ENCODE results near the gene NDE1. TPM values are rescaled to one million over a fixed set of nuclear protein-coding genes. Genes with fewer than 3 reads are reported as not detected.

The NDE1 gene, protein sequence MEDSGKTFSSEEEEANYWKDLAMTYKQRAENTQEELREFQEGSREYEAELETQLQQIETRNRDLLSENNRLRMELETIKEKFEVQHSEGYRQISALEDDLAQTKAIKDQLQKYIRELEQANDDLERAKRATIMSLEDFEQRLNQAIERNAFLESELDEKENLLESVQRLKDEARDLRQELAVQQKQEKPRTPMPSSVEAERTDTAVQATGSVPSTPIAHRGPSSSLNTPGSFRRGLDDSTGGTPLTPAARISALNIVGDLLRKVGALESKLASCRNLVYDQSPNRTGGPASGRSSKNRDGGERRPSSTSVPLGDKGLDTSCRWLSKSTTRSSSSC
- 10 to 100 TPM; 13.6 to 32.3 (median 20.4) TPM for total RNA-seq
- 10 to 100 TPM in 1 of 2 donors, 1 to 10 TPM in 1; 5.9 to 17.3 TPM for polyA plus RNA-seq
- long read RNA-seq, donor 1, partial matches to known transcripts = 3 of 10 reads
- long read RNA-seq, donor 1, other reads (novel, unspliced or antisense) = 4 of 10 reads
- long read RNA-seq, donor 2, transcript NDE1-201 (9 exons, 3,221 nt) = major isoform, 50 of 95 reads
- long read RNA-seq, donor 2, partial matches to known transcripts = 9 of 95 reads
- long read RNA-seq, donor 2, other reads (novel, unspliced or antisense) = 36 of 95 reads
- long read RNA-seq, donor 3, transcript NDE1-201 (9 exons, 3,221 nt) = major isoform, 5 of 11 reads
- long read RNA-seq, donor 3, partial matches to known transcripts = 3 of 11 reads
- long read RNA-seq, donor 3, other reads (novel, unspliced or antisense) = 3 of 11 reads

DNA sequence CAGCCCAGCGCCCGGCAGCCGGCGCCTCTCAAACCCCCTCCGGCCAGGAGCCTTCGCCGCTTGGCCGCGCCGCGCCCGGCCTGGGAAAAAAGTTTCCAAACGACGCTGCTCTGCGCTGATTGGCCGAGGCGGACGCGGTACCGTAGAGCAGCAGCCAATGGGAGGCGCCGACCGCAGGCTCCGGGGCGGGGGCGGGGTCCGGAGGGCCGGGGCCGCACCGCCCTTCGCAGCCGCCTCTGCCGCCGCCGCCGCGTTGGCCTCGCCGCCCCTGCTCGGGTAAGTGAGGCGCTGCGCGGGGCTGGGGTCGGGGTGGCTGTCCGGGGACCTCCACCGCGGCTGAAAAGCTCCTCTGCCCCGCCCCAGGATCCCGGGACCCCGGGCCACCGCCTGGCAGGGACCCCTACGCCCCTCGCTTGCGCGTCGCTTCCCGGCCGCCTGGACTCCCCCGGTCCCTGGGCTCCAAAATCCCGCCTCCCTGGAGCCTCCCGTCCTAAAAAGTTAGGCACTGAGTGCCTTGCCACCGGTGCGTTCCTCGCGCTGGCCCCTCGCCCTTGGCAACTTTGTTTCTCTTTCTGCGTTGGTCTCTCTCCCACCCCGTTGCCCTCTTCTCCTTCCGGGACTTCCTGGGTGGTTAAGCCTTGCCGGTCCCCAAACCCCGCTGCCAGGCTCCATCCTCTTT is at the start of gene NDE1:
Gene NDE1 (plus strand): TSS at position 227 of the 679 bp plus-strand sequence. CDS start 14,534 bp downstream, outside the sequence.
- Histone ChIP-seq H3K4me1 (peaks cover 0 to 42% (median 24%) of the 10 kb centered on the region in 12 donors), H3K27me3 (no peaks in the 10 kb centered on the region), H3K4me3 (peak within 1 kb of the TSS; percentile 58 to 100 (median 94)), H3K27ac (peak within 1 kb of the TSS; percentile 86 to 99 (median 94)), H3K9me3 (no peaks in the 10 kb centered on the region), H3K36me3 (peaks cover 0 to 20% (median 5%) of the 10 kb centered on the region in 9 donors)
- TF ChIP-seq POLR2A (IDR thresholded peaks at IDR 0.05) = peak in 1 of 2 donors; percentile 74
- TF ChIP-seq, protein P1, sequence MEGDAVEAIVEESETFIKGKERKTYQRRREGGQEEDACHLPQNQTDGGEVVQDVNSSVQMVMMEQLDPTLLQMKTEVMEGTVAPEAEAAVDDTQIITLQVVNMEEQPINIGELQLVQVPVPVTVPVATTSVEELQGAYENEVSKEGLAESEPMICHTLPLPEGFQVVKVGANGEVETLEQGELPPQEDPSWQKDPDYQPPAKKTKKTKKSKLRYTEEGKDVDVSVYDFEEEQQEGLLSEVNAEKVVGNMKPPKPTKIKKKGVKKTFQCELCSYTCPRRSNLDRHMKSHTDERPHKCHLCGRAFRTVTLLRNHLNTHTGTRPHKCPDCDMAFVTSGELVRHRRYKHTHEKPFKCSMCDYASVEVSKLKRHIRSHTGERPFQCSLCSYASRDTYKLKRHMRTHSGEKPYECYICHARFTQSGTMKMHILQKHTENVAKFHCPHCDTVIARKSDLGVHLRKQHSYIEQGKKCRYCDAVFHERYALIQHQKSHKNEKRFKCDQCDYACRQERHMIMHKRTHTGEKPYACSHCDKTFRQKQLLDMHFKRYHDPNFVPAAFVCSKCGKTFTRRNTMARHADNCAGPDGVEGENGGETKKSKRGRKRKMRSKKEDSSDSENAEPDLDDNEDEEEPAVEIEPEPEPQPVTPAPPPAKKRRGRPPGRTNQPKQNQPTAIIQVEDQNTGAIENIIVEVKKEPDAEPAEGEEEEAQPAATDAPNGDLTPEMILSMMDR (IDR thresholded peaks at IDR 0.05) = peak in 3 of 12 donors; percentile 6 to 17 (median 9)
- 0 to 1% (median 1%) methylated on average over 22 to 71 of the region's 71 CpGs for WGBS, 4 donors
- intact Hi-C loops (cut with DNase I) = loop anchor here in 3 of 10 donors (2.0 kb wide), 2 partner anchors 23 to 55 kb away; no protein-coding TSS in a partner anchor
- peak; percentile 94 to 96 (median 95) for DNase-seq
- peak; percentile 95 to 99 (median 98) for ATAC-seq

DNA sequence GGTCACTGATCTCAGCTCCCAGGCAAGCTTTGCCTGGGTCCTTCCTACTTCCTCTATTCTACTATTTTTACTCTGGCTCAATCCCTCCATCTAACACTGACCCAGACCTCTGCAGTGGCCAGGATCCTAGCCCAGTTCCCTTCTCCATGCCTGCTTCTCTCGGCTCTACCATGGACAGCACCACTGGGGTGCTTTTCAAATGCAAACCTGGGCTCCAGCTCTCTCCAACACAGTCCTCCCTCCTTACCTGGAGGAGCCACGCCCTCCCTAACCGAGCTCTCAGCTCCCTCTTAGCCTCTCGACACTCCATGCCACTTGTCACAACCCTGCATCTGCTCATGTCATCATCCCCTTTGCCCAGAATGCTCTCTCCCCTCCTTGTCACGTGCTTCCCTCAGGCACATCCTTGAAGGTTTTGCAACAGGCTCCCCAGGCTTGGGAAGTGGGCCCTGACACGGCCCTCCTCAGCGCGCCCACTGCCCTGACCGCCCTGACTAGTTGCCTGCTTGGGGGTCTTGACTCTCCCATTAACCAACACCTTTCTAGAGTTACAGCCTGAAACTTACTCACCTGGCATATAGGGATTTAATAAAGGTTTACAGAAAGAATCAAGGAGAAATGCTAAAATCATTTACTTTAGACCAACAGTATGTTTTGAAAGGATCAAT is 48.7 kb upstream of the NDE1 start:
- intact Hi-C loops (cut with DNase I) = loop anchor here in 1 of 10 donors (10.0 kb wide), 1 partner anchor 177 kb away; no protein-coding TSS in a partner anchor
- no peaks in the 10 kb centered on the region for H3K9me3 ChIP-seq
- no peak for ATAC-seq
- no peaks in the 10 kb centered on the region for H3K27me3 ChIP-seq
- WGBS, 4 donors = 85 to 90% (median 86%) methylated on average over 9 of the region's 9 CpGs
- H3K4me3 ChIP-seq = no peak overlapping the region
- peaks cover 0 to 13% (median 0%) of the 10 kb centered on the region in 12 donors for H3K4me1 ChIP-seq
- TF ChIP-seq, protein P1 (IDR thresholded peaks at IDR 0.05) = no peak
- no peak for DNase-seq
- H3K27ac ChIP-seq = no peak overlapping the region
- peaks cover 0 to 100% (median 94%) of the 10 kb centered on the region in 9 donors for H3K36me3 ChIP-seq

DNA sequence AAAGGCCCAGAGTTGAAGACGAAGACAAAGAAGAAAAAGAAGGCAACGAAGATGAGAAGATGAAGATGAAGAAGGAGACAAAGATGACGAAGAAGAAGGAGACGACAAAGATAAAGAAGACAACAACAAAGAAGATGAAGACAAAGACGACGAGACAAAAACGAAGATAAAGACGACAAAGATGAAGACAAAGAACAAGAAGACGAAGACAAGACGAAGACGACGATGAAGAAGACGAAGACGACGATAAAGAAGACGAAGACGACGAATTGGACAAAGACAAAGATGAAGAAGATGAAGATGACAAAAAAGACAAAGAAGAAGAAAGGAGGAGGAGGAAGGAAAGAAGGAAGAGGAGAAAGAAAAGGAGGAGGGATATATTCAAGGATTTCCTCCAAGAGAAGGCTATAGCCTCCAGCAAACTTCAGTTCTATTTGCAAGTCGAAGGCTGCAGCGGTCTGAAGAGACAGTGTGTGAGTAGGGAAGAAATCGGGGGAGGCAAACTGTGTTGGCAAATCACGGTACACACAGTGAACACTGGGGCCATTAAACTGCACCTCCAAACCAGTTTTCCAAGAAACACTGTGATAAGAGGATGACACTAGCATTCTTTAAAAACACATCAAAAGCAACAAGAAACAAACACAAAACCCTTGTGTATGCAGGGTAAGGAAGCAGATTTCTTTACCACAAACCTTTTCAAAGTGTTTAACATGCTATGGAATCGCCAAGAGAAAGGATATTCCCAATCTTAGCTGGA is 47.6 kb upstream of the NDE1 start:
- ATAC-seq = no peak
- TF ChIP-seq, protein P1 (IDR thresholded peaks at IDR 0.05) = no peak
- no peak for TF ChIP-seq POLR2A (IDR thresholded peaks at IDR 0.05)
- Histone ChIP-seq H3K36me3 (peaks cover 0 to 100% (median 94%) of the 10 kb centered on the region in 9 donors), H3K9me3 (no peaks in the 10 kb centered on the region), H3K27me3 (no peaks in the 10 kb centered on the region), H3K4me3 (no peak overlapping the region), H3K4me1 (peaks cover 0 to 6% (median 4%) of the 10 kb centered on the region in 12 donors), H3K27ac (no peak overlapping the region)
- WGBS, 4 donors = 94 to 96% (median 95%) methylated on average over 23 of the region's 23 CpGs
- DNase-seq = no peak
- intact Hi-C loops (cut with DNase I) = loop anchor here in 1 of 10 donors (10.0 kb wide), 1 partner anchor 178 kb away; no protein-coding TSS in a partner anchor
